GM12878 (cell line): ENCODE measurements around the gene CCDC63. TPM values are rescaled to one million over a fixed set of nuclear protein-coding genes. Genes with fewer than 3 reads are reported as not detected.

Experiments
- ATAC-seq: fragments of 200-7000 bp; cut with Tn5 transposase; 3 replicates; pipeline ENCODE4 v1.9.1; 2020; ENCODE audit warnings: mild to moderate bottlenecking, moderate library complexity
- BruUV-seq: library from RNA; stranded (reverse); fragments of 400-500 nt; replicated peaks from 2 replicates; lab custom pipeline; 2021; lab: Mats Ljungman, UMichigan
- CTCF ChIA-PET: fragments of 300-600 bp; sonication (Branson Sonifier 250); formaldehyde crosslinking; extraction: SDS; loops from one replicate; lab custom pipeline; 2021; ENCODE audit warnings: inconsistent platforms; lab: Yijun Ruan, JAX
- POLR2A ChIA-PET: fragments of 350-600 bp; formaldehyde crosslinking; extraction: SDS; loops from one replicate; lab custom pipeline; 2021; ENCODE audit warnings: inconsistent platforms; lab: Charles Lee
- RAD21 ChIA-PET: fragments of 300-600 bp; sonication (Branson Sonifier 250); formaldehyde crosslinking; loops from one replicate; lab custom pipeline; 2023; ENCODE audit warnings: antibody characterized with exemption; ENCODE audit not compliant: unreplicated experiment; lab: Charles Lee
- SMC1A ChIA-PET: fragments of 300-600 bp; sonication (Branson Sonifier 250); formaldehyde crosslinking; loops from one replicate; lab custom pipeline; 2023; ENCODE audit not compliant: unreplicated experiment, uncharacterized antibody; lab: Charles Lee
- DNase-seq: peaks from one replicate; pipeline ENCODE4 v3.0.0-alpha.2; 2011; ENCODE audit warnings: low read depth, low spot score
- FAIRE-seq: peaks from 3 replicates; lab custom pipeline; 2011; peaks lifted over from hg19 to GRCh38; lab: Jason Lieb, UNC
- H2AFZ ChIP-seq: 2 replicates; pipeline ENCODE4 v1.6.0; 2011; ENCODE audit warnings: low read depth, low read length, control low read depth; ENCODE audit not compliant: control insufficient read depth
- H3K27ac ChIP-seq: 2 replicates; pipeline ENCODE4 v1.5.1; 2011; ENCODE audit warnings: control low read depth; ENCODE audit not compliant: control insufficient read depth, insufficient read depth
- H3K27me3 ChIP-seq, 2 experiments: replicated peaks in 1 of 2; 2 replicates each; pipeline versions ENCODE4 v1.6.0 to v1.6.1; 2011; ENCODE audit warnings: low read length in 1 of 2; ENCODE audit not compliant: control insufficient read depth in 2 of 2, insufficient read depth in 2 of 2
- H3K36me3 ChIP-seq, 2 experiments: 2 replicates each; pipeline ENCODE4 v1.5.1; 2011; ENCODE audit warnings: low read length in 1 of 2; ENCODE audit not compliant: control insufficient read depth in 2 of 2, insufficient read depth in 2 of 2
- H3K4me1 ChIP-seq: 2 replicates; pipeline ENCODE4 v1.6.1; 2011; ENCODE audit warnings: mild to moderate bottlenecking, low read length, moderate library complexity, mixed read lengths; ENCODE audit not compliant: control insufficient read depth, insufficient read depth
- H3K4me2 ChIP-seq: 2 replicates; pipeline ENCODE4 v1.6.0; 2011; ENCODE audit warnings: control low read depth; ENCODE audit not compliant: control insufficient read depth, insufficient read depth
- H3K4me3 ChIP-seq: fragments of 200-600 bp; sonication (generic); 2 replicates; pipeline ENCODE4 v1.5.1; 2016
- H3K79me2 ChIP-seq: 2 replicates; pipeline ENCODE4 v1.6.0; 2011; ENCODE audit warnings: low read length; ENCODE audit not compliant: control insufficient read depth, insufficient read depth
- H3K9ac ChIP-seq: 2 replicates; pipeline ENCODE4 v1.8.0; 2011; ENCODE audit warnings: low read length, control low read depth, mixed read lengths; ENCODE audit not compliant: control insufficient read depth, insufficient read depth
- H3K9me3 ChIP-seq: replicated peaks from 3 replicates; pipeline ENCODE4 v1.5.1; 2011; ENCODE audit warnings: mild to moderate bottlenecking, low read length; ENCODE audit not compliant: control insufficient read depth, insufficient read depth
- H4K20me1 ChIP-seq: 2 replicates; pipeline ENCODE4 v1.6.0; 2011; ENCODE audit not compliant: control insufficient read depth, insufficient read depth
- BCL3 ChIP-seq: IDR thresholded peaks from 2 replicates; pipeline ENCODE4 v1.6.1; 2011; ENCODE audit warnings: borderline replicate concordance, low read depth, mild to moderate bottlenecking, moderate library complexity, low read length; ENCODE audit not compliant: insufficient read depth, poor library complexity, severe bottlenecking
- FOXK2 ChIP-seq: fragments of 450-650 bp; IDR thresholded peaks from 2 replicates; pipeline ENCODE4 v1.6.1; 2017; ENCODE audit warnings: mild to moderate bottlenecking, moderate library complexity
- GABPA ChIP-seq: IDR thresholded peaks from 2 replicates; pipeline ENCODE4 v1.6.1; 2014; ENCODE audit warnings: antibody characterized with exemption, low read depth, mild to moderate bottlenecking, inconsistent platforms
- IRF4 ChIP-seq: IDR thresholded peaks from 2 replicates; pipeline ENCODE4 v1.6.1; 2011; ENCODE audit warnings: low read depth, low read length
- MTA2 ChIP-seq: fragments of 450-650 bp; IDR thresholded peaks from 2 replicates; pipeline ENCODE4 v1.6.1; 2016; ENCODE audit warnings: low read depth, mild to moderate bottlenecking, moderate library complexity
- MYB ChIP-seq: fragments of 150-350 bp; IDR thresholded peaks from 2 replicates; pipeline ENCODE4 v1.6.1; 2014; ENCODE audit warnings: mild to moderate bottlenecking, low read depth, low read length, borderline replicate concordance
- NFYB ChIP-seq: IDR thresholded peaks from 2 replicates; pipeline ENCODE4 v1.6.1; 2011; ENCODE audit warnings: low read depth, mild to moderate bottlenecking, low read length, improper control_type of control experiment, moderate library complexity; ENCODE audit not compliant: insufficient read depth
- PAX8 ChIP-seq: fragments of 450-650 bp; IDR thresholded peaks from 2 replicates; pipeline ENCODE4 v1.6.1; 2017; ENCODE audit warnings: mild to moderate bottlenecking, moderate library complexity
- POU2F2 ChIP-seq: IDR thresholded peaks from 3 replicates; pipeline ENCODE4 v1.6.1; 2011; ENCODE audit warnings: low read depth, mild to moderate bottlenecking, low read length, borderline replicate concordance
- SIN3A ChIP-seq: IDR thresholded peaks from 2 replicates; pipeline ENCODE4 v1.6.1; 2012; ENCODE audit warnings: low read depth, low read length, improper control_type of control experiment
- SMAD5 ChIP-seq: IDR thresholded peaks from 2 replicates; pipeline ENCODE4 v1.6.1; 2016; ENCODE audit warnings: antibody characterized with exemption, low read depth
- SRF ChIP-seq, 2 experiments: IDR thresholded peaks; 2 replicates each; pipeline ENCODE4 v1.6.1; 2011; ENCODE audit warnings: low read depth in 2 of 2, low read length in 2 of 2, mild to moderate bottlenecking in 1 of 2, moderate library complexity in 1 of 2
- STAT1 ChIP-seq: fragments of 450-650 bp; conservative IDR thresholded peaks from 2 replicates; pipeline ENCODE4 v1.6.1; 2014; ENCODE audit warnings: antibody characterized with exemption, mild to moderate bottlenecking
- TBL1XR1 ChIP-seq: IDR thresholded peaks from 2 replicates; pipeline ENCODE4 v1.6.1; 2012; ENCODE audit warnings: low read depth, low read length, improper control_type of control experiment
- TCF7 ChIP-seq: IDR thresholded peaks from 2 replicates; pipeline ENCODE4 v1.6.1; 2014; ENCODE audit warnings: antibody characterized with exemption, borderline replicate concordance
- ZBED1 ChIP-seq: IDR thresholded peaks from 2 replicates; pipeline ENCODE4 v1.6.1; 2016; ENCODE audit warnings: borderline replicate concordance
- ZNF207 ChIP-seq: fragments of 450-650 bp; IDR thresholded peaks from 2 replicates; pipeline ENCODE4 v1.6.1; 2014; ENCODE audit warnings: antibody characterized with exemption, mild to moderate bottlenecking, borderline replicate concordance
- ZNF622 ChIP-seq: fragments of 450-650 bp; IDR thresholded peaks from 2 replicates; pipeline ENCODE4 v1.6.1; 2017; ENCODE audit warnings: mild to moderate bottlenecking, inconsistent platforms
- ZZZ3 ChIP-seq: IDR thresholded peaks from 2 replicates; pipeline ENCODE4 v1.6.1; 2011; ENCODE audit warnings: low read depth; ENCODE audit not compliant: control insufficient read depth, insufficient read length
- WGBS: methylation state at CpG from one replicate; pipeline ENCODE4 v1.1.6; 2016; ENCODE audit warnings: low lambda C conversion rate; ENCODE audit not compliant: insufficient replicate concordance, insufficient coverage; ENCODE audit errors: missing lambda C conversion rate; 5-methylcytosine and 5-hydroxymethylcytosine counted together
- in situ Hi-C: fragments of 300-500 bp; cut with MboI; formaldehyde crosslinking; loops from 9 replicates; pipeline ENCODE4 v1.14.3; 2018; ENCODE audit warnings: mixed read lengths
- intact Hi-C: fragments of 100-400 bp; cut with micrococcal nuclease; formaldehyde crosslinking; loops from one replicate; pipeline ENCODE4 v1.14.2; 2022; ENCODE audit not compliant: unreplicated experiment
- polyA plus RNA-seq, 11 experiments: library from polyadenylated mRNA; depleted of rRNA in 4 of 11; unstranded in 6 of 11; stranded (reverse) in 5 of 11; fragments of >200 nt; fragmentation: Nextera tagmentation in 4 of 11; fragmentation: Illumina TruSeq in 1 of 11; extraction: Ambion mirVana in 4 of 11; extraction: Trizol in 1 of 11; gene quantifications; 1 replicate in 1 of 11; 2 replicates in 10 of 11; pipeline versions ENCODE4 v1.2.1 to v1.2.3, GENCODE V29; 2011 to 2016; ENCODE audit warnings: inconsistent platforms in 2 of 11, missing spikeins in 2 of 11, low read depth in 1 of 11
- total RNA-seq, 4 experiments: library from RNA; depleted of rRNA in 3 of 4; stranded (reverse); fragments of >200 nt in 3 of 4; fragmentation: Illumina TruSeq in 1 of 4; extraction: Trizol in 1 of 4; gene quantifications; 2 replicates each; pipeline versions ENCODE4 v1.2.1 to v1.2.3, GENCODE V29; 2013 to 2021
- TF ChIP-seq, protein P1 (sequence below): fragments of 450-650 bp; IDR thresholded peaks from 2 replicates; pipeline ENCODE4 v1.6.1; 2017; ENCODE audit warnings: mild to moderate bottlenecking, moderate library complexity

Gene CCDC63
- total and polyA plus RNA-seq, 10 of the 15 experiments (the other 5 are each of a cell fraction or from before 2014, with no cell fraction given), result not detected

DNA sequence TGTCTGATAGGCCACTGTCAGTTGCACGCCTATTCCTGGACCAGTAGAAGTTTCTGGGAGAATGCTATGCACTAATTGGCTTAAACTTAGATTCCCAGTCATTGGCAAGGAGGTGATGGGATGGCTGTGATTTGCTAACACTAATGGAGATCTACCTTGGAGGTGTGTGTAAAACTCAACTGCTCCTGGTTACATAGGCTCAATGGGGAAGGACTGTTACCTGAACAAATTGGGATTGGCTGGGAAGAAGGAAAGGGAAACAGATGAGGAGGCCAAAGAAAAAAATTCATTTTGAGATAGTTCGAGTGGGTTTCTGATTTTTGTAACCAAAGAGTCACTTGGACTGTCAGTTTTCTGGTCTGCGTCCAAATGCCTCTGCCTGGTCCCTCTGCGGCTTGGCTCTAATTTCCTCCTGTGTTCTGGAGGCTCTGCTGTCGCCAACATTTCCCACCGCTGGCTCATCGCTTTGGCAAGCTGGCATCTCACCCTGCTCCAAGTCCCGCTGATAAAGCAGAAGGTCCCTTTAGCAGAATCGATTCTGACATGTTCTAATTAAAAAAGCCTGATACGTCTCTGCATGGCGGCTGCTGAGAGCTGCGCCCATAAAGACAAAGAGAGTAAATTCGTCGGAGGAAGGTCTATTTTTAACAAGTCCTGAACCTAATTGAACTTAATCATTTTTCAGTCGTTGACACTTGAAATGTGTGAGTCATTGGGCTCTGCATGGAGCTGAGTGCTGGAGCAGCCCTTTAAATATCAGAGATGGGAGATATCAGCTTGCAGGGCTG, 2.0 kb upstream of the CCDC63 start (continued):
- TF ChIP-seq GABPA (no peak), MTA2 (no peak), ZNF622 (no peak), SMAD5 (no peak), SRF (IDR thresholded peaks at IDR 0.05; ENCODE audit: low read depth in 2 of 2, low read length in 2 of 2) (no peak), FOXK2 (no peak)
- TF ChIP-seq, all 136 proteins: peak for 0

DNA sequence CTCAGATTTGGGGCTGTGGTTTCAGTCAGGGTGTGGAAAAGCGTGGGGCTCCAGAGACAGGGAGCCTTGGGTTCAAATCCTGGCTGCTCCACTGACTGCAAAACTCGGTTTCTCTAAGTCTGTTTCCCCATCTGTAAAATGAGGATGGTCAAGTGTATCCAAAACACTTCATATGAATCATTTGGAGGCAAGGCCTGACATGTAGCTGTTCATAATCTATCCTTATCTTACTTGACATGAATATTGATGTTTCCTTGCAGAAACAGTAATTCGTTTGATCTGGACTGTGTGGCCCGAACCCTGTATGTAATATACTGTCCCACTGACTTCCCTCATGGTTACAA, 1.5 kb upstream of the CCDC63 start:
- no peaks in the 10 kb centered on the region for H3K9me3 ChIP-seq
- intact Hi-C loops, result no loop called here
- H3K4me1 ChIP-seq, result no peaks in the 10 kb centered on the region
- in situ Hi-C loops, result no loop called here
- FAIRE-seq, result no peak
- ChIA-PET RAD21 (interaction anchor here (1.3 kb wide), 1 partner anchor 43 kb away, joined by 3 read pairs; no protein-coding TSS in a partner anchor), SMC1A (interaction anchor here (2.1 kb wide), 1 partner anchor 141 kb away, joined by 7 read pairs; no protein-coding TSS in a partner anchor), POLR2A (no interaction called here), CTCF (no interaction called here)
- H3K27me3 ChIP-seq, result peaks cover 5 to 13% of the 10 kb centered on the region in 2 experiments
- no peaks in the 10 kb centered on the region for H4K20me1 ChIP-seq
- H3K27ac ChIP-seq, result no peak overlapping the region
- no peak for DNase-seq
- no peak overlapping the region for H3K4me3 ChIP-seq
- H3K9ac ChIP-seq, result no peak overlapping the region
- no peak overlapping the region for H3K4me2 ChIP-seq
- 12% methylated on average over 4 of the region's 4 CpGs for WGBS
- no peaks in the 10 kb centered on the region for H3K36me3 ChIP-seq
- ATAC-seq, result no peak
- H3K79me2 ChIP-seq, result no peaks in the 10 kb centered on the region
- BruUV-seq, result no TSS peak
- no peak overlapping the region for H2AFZ ChIP-seq
- no peak for TF ChIP-seq STAT1
- TF ChIP-seq NFYB, result no peak
- TF ChIP-seq SIN3A, result no peak
- no peak for TF ChIP-seq BCL3
- TF ChIP-seq TCF7, result no peak
- no peak for TF ChIP-seq ZZZ3
- TF ChIP-seq PAX8, result no peak
- TF ChIP-seq, protein P1, sequence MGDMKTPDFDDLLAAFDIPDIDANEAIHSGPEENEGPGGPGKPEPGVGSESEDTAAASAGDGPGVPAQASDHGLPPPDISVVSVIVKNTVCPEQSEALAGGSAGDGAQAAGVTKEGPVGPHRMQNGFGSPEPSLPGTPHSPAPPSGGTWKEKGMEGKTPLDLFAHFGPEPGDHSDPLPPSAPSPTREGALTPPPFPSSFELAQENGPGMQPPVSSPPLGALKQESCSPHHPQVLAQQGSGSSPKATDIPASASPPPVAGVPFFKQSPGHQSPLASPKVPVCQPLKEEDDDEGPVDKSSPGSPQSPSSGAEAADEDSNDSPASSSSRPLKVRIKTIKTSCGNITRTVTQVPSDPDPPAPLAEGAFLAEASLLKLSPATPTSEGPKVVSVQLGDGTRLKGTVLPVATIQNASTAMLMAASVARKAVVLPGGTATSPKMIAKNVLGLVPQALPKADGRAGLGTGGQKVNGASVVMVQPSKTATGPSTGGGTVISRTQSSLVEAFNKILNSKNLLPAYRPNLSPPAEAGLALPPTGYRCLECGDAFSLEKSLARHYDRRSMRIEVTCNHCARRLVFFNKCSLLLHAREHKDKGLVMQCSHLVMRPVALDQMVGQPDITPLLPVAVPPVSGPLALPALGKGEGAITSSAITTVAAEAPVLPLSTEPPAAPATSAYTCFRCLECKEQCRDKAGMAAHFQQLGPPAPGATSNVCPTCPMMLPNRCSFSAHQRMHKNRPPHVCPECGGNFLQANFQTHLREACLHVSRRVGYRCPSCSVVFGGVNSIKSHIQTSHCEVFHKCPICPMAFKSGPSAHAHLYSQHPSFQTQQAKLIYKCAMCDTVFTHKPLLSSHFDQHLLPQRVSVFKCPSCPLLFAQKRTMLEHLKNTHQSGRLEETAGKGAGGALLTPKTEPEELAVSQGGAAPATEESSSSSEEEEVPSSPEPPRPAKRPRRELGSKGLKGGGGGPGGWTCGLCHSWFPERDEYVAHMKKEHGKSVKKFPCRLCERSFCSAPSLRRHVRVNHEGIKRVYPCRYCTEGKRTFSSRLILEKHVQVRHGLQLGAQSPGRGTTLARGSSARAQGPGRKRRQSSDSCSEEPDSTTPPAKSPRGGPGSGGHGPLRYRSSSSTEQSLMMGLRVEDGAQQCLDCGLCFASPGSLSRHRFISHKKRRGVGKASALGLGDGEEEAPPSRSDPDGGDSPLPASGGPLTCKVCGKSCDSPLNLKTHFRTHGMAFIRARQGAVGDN, result no peak
- TF ChIP-seq TBL1XR1, result no peak
- no peak for TF ChIP-seq IRF4
- TF ChIP-seq ZNF207, result no peak
- TF ChIP-seq MTA2, result no peak
- no peak for TF ChIP-seq MYB
- no peak for TF ChIP-seq ZBED1
- no peak for TF ChIP-seq POU2F2
